Muscle layer of duodenum (tissue), 2 donors: ENCODE data around the gene CLUH.

Experiments used
- H3K27ac ChIP-seq: one replicate; pipeline ENCODE4 v1.7.0; 2013; ENCODE audit warnings: mild to moderate bottlenecking, low read length
- H3K27me3 ChIP-seq: one replicate; pipeline ENCODE4 v1.7.0; 2013; ENCODE audit warnings: low read depth, mild to moderate bottlenecking, control low read depth, low read length
- H3K36me3 ChIP-seq, 2 donors: one replicate each; pipeline ENCODE4 v1.7.0; 2013; ENCODE audit warnings: low read length in 2 of 2, control low read depth in 1 of 2, mild to moderate bottlenecking in 1 of 2; ENCODE audit not compliant: insufficient read depth in 2 of 2, control insufficient read depth in 1 of 2
- H3K4me1 ChIP-seq, 2 donors: one replicate each; pipeline ENCODE4 v1.7.0; 2013; ENCODE audit warnings: low read length in 2 of 2, mild to moderate bottlenecking in 2 of 2, control low read depth in 1 of 2, moderate library complexity in 1 of 2; ENCODE audit not compliant: insufficient read depth in 2 of 2, control insufficient read depth in 1 of 2
- H3K4me3 ChIP-seq, 2 donors: one replicate each; pipeline ENCODE4 v1.7.0; 2013; ENCODE audit warnings: low read length in 2 of 2, low read depth in 1 of 2, mild to moderate bottlenecking in 1 of 2
- H3K9me3 ChIP-seq, 2 donors: one replicate each; pipeline ENCODE4 v1.7.0; 2013; ENCODE audit warnings: low read length in 2 of 2, control low read depth in 1 of 2, mild to moderate bottlenecking in 1 of 2; ENCODE audit not compliant: control insufficient read depth in 1 of 2
- donor health status: healthy.

CLUH gene

DNA sequence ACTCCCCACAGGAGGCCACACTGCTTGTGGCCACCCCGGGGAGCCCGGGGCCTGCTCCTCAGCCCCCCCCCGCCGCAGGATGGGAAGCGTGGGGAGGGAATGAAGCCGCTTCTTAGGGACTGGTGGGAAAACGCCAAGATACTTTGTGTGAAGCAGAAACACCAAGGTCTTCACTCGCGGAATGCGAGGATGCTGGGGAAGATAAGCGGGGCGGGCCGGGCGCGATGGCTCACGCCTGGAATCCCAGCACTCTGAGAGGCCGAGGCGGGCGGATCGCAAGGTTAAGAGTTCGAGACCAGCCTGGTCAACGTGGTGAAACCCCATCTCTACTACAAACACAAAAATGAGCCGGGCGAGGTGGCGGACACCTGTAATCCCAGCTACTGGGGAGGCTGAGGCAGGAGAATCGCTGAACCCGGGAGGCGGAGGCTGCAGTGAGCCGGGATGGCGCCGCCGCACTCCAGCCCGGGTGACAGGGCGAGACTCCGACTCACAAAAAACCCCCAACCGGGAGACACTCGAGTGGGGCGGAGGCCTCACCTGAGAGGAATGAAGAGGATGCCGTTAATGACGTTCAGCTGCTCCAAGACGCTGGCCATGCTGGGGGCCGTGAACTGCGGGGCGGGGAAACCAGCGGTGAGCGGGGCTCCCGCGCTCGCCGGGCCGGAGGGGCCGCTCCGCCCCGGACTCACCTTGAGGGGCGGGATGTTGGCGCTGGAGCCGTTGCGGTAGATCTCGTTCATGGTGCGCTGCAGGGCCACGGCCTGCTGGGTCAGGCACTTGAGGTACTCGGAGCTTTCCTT lies 20.3 kb downstream of the CLUH start:
- no peak overlapping the region for H3K27ac ChIP-seq
- peaks cover 0 to 17% of the 10 kb centered on the region in 2 donors for H3K4me1 ChIP-seq
- H3K4me3 ChIP-seq: no peak overlapping the region
- no peaks in the 10 kb centered on the region for H3K27me3 ChIP-seq
- H3K9me3 ChIP-seq: no peaks in the 10 kb centered on the region
- peaks cover 12 to 58% of the 10 kb centered on the region in 2 donors for H3K36me3 ChIP-seq

DNA sequence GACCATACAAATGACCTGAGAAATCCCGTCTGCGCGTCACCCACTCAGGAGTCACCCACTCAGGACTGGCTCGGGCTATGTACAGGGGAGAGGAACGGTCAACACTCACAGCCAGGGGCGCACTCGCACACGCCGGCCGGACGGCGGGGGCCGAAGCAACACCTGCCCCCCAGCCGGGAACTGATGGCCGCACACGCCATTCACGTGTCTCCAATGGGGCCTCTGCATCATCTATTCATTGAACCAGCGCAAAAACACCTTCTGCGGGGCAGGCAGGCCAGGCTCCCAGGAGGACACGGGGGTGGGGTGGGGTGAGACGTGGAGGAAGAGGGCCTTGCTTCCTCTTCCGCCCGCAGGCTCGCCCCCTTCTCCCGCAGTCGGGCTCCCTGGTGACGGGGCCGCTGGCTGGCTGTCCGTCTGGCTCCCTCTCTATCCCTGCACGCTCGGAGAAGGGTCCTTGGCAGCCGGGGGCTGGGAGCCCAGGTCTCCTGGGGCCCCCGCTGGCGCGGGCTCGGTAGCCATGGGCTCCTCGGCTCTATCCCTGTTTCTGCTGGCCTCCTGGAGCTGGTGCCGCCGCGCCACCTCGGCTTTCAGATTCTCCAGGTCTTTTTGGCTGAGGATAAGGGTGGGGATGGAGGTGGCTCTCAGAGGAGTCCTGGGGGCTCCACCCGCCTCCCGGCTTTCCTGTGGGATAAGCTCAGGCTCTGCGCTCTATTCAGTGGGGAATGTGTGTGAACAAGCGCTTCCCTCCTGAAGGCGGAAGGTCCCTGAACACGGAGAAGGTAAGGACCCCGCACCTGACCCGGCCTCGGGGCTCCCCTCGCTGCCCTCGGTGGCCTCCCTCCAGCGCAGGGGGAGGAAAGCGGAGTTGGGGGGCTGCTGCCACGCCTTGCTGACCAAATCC lies 21.1 kb downstream of the CLUH start:
- Histone ChIP-seq H3K4me3 (no peak overlapping the region), H3K36me3 (peaks cover 10 to 50% of the 10 kb centered on the region in 2 donors), H3K9me3 (no peaks in the 10 kb centered on the region), H3K27ac (no peak overlapping the region), H3K4me1 (peaks cover 0 to 23% of the 10 kb centered on the region in 2 donors), H3K27me3 (no peaks in the 10 kb centered on the region)

DNA sequence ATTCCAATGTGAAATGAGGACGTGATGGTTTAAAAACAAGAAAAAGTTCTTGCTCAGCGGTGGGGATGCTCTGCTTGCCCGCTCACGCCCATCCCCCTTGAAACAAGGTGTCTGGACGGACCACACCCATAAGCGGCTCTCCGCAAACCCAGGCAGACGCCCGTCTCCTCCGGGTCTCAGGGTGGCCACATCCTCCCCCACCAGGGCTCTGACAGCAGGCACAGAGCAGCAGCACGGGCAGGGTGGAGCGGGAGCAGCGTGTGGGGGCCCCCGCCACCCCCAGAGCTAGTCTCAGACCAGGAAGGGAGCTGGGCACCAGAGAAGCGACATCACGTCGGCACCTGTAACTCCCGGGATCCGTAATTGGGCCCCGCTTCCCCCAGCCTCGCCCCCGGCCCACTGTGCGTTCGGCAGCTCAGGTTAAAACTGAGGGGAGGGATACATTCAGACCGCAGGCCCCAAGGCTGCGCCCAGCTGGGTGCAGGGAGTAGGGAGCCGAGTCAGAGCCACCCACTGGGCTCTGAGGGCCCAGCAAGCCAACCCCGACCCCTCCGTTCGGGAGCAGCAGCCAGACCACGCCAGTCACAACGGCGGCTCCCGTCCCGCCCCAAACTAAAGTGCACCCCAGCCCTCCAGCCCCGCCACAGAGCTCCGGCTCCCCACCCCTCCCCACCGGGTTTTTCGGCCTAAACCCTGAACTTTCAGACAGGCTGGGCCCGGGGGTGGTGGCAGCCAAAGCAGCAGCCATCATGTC lies 22.0 kb downstream of the CLUH start:
- Histone ChIP-seq H3K27me3 (no peaks in the 10 kb centered on the region), H3K9me3 (no peaks in the 10 kb centered on the region), H3K36me3 (peaks cover 8 to 43% of the 10 kb centered on the region in 2 donors), H3K4me3 (no peak overlapping the region), H3K27ac (no peak overlapping the region), H3K4me1 (peaks cover 0 to 23% of the 10 kb centered on the region in 2 donors)

DNA sequence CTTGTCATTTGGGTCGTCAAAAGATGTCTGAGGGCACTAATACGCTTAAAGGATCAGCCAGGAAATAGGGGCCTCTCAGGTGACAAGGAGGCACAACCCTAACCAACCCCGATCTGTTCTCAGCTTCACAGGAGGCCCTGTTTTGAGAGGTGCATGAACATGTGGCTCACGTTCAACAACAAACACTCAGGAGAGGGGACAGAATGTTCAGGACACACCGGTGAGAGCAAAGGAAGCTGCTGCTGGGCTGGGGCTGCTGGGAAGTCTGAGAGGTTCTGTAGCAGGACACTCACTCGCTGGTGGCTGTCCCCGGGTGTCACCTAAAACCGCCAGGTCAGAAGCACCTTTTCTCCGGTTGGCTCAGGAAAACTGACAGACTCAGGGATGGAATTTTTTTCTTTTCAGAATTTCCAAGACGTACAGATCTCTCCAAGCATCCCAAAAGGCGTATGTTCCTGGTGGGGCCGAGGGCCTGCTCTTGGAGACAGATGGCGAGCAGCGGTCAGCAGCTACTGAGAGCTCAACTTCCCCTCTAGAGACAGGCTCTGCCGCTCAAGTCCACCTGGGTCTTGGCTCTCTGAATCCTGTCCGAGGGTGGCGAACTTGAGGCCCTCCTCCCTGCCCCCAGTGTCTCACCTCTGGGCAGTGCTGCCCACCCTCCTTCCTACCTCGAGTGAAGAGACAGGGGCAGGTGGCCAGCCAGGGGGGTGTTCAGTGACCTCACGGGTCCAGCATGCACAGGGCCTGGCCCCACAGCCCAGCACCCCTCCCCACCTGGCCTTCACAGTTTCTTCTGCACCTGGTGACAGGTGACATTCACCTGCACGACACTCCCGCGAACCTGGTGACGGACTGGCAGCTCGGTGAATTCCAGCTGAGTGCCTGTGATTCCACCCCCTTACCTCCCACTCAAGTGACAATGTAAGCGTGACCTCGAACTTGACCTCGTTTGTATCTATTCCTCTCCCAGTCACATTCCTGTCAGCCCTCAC lies 22.9 kb downstream of the CLUH start:
- peaks cover 7 to 23% of the 10 kb centered on the region in 2 donors for H3K4me1 ChIP-seq
- no peaks in the 10 kb centered on the region for H3K9me3 ChIP-seq
- H3K4me3 ChIP-seq: no peak overlapping the region
- no peaks in the 10 kb centered on the region for H3K27me3 ChIP-seq
- peaks cover 14 to 34% of the 10 kb centered on the region in 2 donors for H3K36me3 ChIP-seq
- H3K27ac ChIP-seq: no peak overlapping the region

DNA sequence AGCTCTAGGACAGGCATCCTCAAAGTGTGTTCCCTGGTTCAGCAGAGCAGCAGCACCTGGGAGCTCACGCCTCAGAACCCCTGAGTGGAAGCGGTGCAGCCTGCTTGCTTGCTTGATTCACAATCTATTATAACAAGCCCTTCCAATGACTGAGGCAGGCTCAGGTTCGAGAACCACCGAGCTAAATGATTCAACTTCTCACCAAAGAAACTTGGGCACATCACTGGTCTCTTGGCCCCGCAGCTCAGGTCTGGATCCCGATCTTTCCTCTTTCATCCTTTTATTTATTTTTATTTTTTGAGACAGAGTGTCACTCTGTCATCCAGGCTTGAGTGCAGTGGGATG lies 24.5 kb downstream of the CLUH start:
- no peak overlapping the region for H3K27ac ChIP-seq
- peaks cover 25 to 37% of the 10 kb centered on the region in 2 donors for H3K36me3 ChIP-seq
- H3K4me1 ChIP-seq: peaks cover 7 to 23% of the 10 kb centered on the region in 2 donors
- no peaks in the 10 kb centered on the region for H3K9me3 ChIP-seq
- H3K4me3 ChIP-seq: no peak overlapping the region
- no peaks in the 10 kb centered on the region for H3K27me3 ChIP-seq

DNA sequence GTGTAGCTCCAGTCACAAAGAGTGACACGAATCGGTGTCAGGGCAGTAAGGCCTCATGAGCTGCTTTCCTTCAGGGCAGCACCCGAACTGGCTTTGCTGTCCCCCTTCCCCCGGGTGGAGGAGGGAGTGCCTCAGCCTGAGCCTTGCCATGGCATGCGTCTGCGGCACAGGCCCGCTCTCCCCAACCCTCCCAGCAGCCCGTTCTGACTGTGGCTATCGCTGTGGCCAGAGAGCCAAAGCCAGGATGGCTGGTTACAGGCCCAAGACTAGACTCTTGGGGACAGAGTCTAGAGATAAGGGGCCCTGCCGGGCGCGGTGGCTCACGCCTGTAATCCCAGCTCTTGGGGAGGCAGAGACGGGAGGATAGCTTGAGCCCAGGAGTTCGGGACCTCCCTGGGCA lies 25.9 kb downstream of the CLUH start:
- peaks cover 7 to 23% of the 10 kb centered on the region in 2 donors for H3K4me1 ChIP-seq
- peaks cover 36 to 38% of the 10 kb centered on the region in 2 donors for H3K36me3 ChIP-seq
- no peaks in the 10 kb centered on the region for H3K9me3 ChIP-seq
- no peaks in the 10 kb centered on the region for H3K27me3 ChIP-seq
- no peak overlapping the region for H3K4me3 ChIP-seq
- no peak overlapping the region for H3K27ac ChIP-seq

DNA sequence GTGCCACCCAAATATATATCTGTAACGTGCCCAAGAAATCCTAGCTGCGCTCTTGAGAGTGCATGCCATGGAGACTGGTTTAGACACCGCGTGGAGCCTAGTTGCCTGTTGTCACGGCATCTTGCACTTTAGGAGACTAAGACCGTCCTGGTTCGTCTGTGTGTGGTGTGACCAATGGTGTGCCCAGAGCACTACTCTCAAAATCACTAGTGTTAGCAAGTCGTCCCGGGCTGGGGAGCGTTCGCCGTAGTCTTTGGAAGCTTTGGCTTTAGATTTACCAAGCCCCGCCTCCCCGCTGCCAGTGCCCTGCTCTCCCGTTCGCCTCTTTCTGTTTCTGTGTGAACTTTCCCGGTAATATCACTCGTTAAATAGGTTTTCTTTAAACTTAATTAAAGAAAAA lies 27.0 kb downstream of the CLUH start:
- Histone ChIP-seq H3K4me1 (peaks cover 7 to 23% of the 10 kb centered on the region in 2 donors), H3K27me3 (no peaks in the 10 kb centered on the region), H3K4me3 (no peak overlapping the region), H3K9me3 (no peaks in the 10 kb centered on the region), H3K27ac (no peak overlapping the region), H3K36me3 (peaks cover 40 to 47% of the 10 kb centered on the region in 2 donors)

DNA sequence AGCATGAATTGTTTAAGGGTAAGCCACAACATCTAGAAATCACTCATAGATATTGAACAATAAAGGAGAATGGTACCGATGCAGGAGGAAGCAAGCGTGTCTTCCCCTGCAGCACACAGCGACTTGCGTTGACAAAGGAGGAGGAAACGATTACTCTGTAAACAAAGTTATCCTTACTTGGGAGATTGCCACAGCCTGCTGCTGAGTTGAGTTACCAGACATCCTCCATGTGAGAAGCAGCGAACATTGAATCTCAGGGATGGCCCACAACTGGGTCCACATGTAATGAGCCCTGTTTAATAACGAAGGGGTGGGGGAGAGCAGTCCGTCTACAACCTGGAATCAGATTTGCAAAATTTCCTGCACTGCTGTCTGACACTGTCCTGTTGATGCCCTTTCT lies 27.7 kb downstream of the CLUH start:
- Histone ChIP-seq H3K27me3 (no peaks in the 10 kb centered on the region), H3K27ac (no peak overlapping the region), H3K36me3 (peaks cover 40 to 50% of the 10 kb centered on the region in 2 donors), H3K4me1 (peaks cover 7 to 23% of the 10 kb centered on the region in 2 donors), H3K9me3 (no peaks in the 10 kb centered on the region), H3K4me3 (no peak overlapping the region)

DNA sequence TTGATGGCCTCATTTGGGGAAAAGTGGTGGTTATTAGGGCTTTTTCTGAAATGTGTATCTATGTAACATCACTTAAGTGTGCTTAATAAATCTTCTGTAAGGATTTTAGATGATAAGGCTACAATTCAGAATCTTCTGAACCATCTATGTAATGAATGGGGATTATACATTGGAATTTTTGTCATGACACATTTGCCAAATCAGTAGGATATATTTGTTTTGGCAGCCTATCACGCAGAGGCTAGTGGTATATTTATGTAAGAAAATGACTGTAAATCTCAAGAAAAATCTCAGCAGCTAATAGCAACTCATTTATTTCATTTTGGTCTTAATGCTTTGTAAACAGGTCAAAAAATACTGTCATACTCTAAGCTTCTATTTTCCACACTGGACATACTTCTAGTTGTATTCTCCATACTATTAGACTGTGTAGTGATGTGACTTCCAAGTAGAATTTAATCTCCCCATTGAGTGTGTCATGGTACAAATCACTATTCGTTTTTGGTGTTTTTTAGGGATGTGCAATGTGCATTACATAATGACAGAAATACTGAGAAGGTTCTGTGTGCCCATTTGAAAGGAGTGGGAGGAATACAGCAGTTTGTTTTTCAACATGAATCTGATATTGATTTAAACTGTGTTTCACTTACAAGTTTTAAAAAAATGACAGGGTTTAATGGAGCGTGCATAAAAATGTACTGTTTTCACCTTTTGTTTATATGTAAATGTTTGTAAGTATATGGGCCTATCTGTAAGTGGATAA lies 29.2 kb downstream of the CLUH start:
- H3K27ac ChIP-seq: no peak overlapping the region
- peaks cover 7 to 17% of the 10 kb centered on the region in 2 donors for H3K4me1 ChIP-seq
- peaks cover 49 to 53% of the 10 kb centered on the region in 2 donors for H3K36me3 ChIP-seq
- H3K27me3 ChIP-seq: no peaks in the 10 kb centered on the region
- H3K9me3 ChIP-seq: no peaks in the 10 kb centered on the region
- no peak overlapping the region for H3K4me3 ChIP-seq

DNA sequence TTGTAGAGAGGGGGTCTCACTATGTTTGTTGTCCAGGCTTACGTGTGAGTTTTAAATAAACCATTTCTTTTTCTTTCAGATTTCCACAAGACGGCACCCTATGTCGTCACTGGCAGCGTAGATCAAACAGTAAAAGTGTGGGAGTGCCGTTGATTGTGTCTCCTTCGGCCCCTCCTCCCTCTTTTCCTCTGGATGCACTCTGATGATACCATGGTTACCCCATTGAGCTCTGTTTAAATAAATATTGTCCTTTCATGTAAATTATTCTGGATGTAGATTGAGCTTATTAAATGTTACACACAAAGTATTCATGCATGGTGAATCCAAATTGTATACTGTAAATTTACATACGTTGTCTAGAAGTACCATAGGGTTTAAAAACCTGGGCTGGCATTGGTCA lies 29.9 kb downstream of the CLUH start:
- Histone ChIP-seq H3K4me3 (no peak overlapping the region), H3K9me3 (no peaks in the 10 kb centered on the region), H3K4me1 (peaks cover 7 to 10% of the 10 kb centered on the region in 2 donors), H3K36me3 (peaks cover 53 to 54% of the 10 kb centered on the region in 2 donors), H3K27ac (no peak overlapping the region), H3K27me3 (no peaks in the 10 kb centered on the region)
